HEK293 (cell line): ENCODE results near the gene CDH23.
A peak's percentile ranks its signal among the peaks of the same experiment; 100 is the strongest.

Source experiments
- CTCF ChIA-PET: fragments of 350-600 bp; formaldehyde crosslinking; extraction: SDS; loops from one replicate; lab custom pipeline; 2021; ENCODE audit warnings: antibody characterized with exemption; lab: Yijun Ruan, JAX
- POLR2A ChIA-PET: fragments of 300-600 bp; formaldehyde crosslinking; extraction: SDS; loops from one replicate; lab custom pipeline; 2020; ENCODE audit warnings: antibody characterized with exemption, inconsistent platforms; lab: Yijun Ruan, JAX
- H3K27ac ChIP-seq: fragments of 200-500 bp; sonication (Bioruptor generic); 2 replicates; pipeline ENCODE4 v1.5.1; 2014; ENCODE audit warnings: low read depth, low read length, control low read depth, inconsistent platforms; ENCODE audit errors: extremely low read depth
- H3K36me3 ChIP-seq, 2 experiments: fragments of 200-500 bp in 1 of 2; sonication (Bioruptor generic) in 1 of 2; 1 replicate in 1 of 2; 2 replicates in 1 of 2; pipeline ENCODE4 v1.5.1; 2014 to 2017; ENCODE audit warnings: inconsistent platforms in 2 of 2, low read length in 2 of 2; ENCODE audit not compliant: control insufficient read depth in 2 of 2, insufficient read depth in 1 of 2
- H3K4me1 ChIP-seq: fragments of 200-500 bp; sonication (Bioruptor generic); 2 replicates; pipeline ENCODE4 v1.5.1; 2014; ENCODE audit warnings: mild to moderate bottlenecking, low read length, inconsistent platforms; ENCODE audit not compliant: control insufficient read depth, insufficient read depth
- H3K4me3 ChIP-seq: 2 replicates; pipeline ENCODE4 v1.5.1; 2011; ENCODE audit warnings: low read depth, mild to moderate bottlenecking, control low read depth, low read length, moderate library complexity
- H3K9me3 ChIP-seq: fragments of 200-500 bp; sonication (Bioruptor generic); 2 replicates; pipeline ENCODE4 v1.5.1; 2014; ENCODE audit warnings: low read depth, low read length, inconsistent platforms; ENCODE audit not compliant: control insufficient read depth, insufficient read depth
- GLIS1 ChIP-seq: fragments of 450-650 bp; formaldehyde crosslinking; IDR thresholded peaks from 2 replicates; pipeline ENCODE4 v1.5.1; 2016; ENCODE audit warnings: missing biosample characterization, missing genetic modification characterization
- KLF1 ChIP-seq: fragments of 450-650 bp; formaldehyde crosslinking; IDR thresholded peaks from 2 replicates; pipeline ENCODE4 v1.5.1; 2016; ENCODE audit warnings: missing biosample characterization, missing genetic modification characterization
- KLF9 ChIP-seq: fragments of 450-650 bp; formaldehyde crosslinking; IDR thresholded peaks from 2 replicates; pipeline ENCODE4 v1.5.1; 2016; ENCODE audit warnings: missing biosample characterization, missing genetic modification characterization, low read depth
- PBX3 ChIP-seq: sonication (generic); formaldehyde crosslinking; IDR thresholded peaks from 2 replicates; pipeline ENCODE4 v1.8.1; 2022; ENCODE audit warnings: mild to moderate bottlenecking, moderate library complexity, missing genetic modification reagents
- REST ChIP-seq: fragments of 450-650 bp; formaldehyde crosslinking; IDR thresholded peaks from 2 replicates; pipeline ENCODE4 v1.5.1; 2016; ENCODE audit warnings: missing biosample characterization, missing genetic modification characterization
- ZBTB44 ChIP-seq: fragments of 450-650 bp; IDR thresholded peaks from 2 replicates; pipeline ENCODE4 v1.5.1; 2018; ENCODE audit warnings: missing biosample characterization, mild to moderate bottlenecking, missing genetic modification characterization
- ZIC2 ChIP-seq: fragments of 450-650 bp; formaldehyde crosslinking; IDR thresholded peaks from 2 replicates; pipeline ENCODE4 v1.5.1; 2016; ENCODE audit warnings: missing biosample characterization, missing genetic modification characterization
- ZNF571 ChIP-seq: fragments of 450-650 bp; formaldehyde crosslinking; IDR thresholded peaks from 2 replicates; pipeline ENCODE4 v1.5.0; 2017; ENCODE audit warnings: missing biosample characterization, missing genetic modification characterization
- ZNF610 ChIP-seq: fragments of 450-650 bp; formaldehyde crosslinking; IDR thresholded peaks from 2 replicates; pipeline ENCODE4 v1.5.1; 2016; ENCODE audit warnings: missing biosample characterization, missing genetic modification characterization, borderline replicate concordance

The CDH23 gene

GRCh38 chr10:71684356-71685173 lies 287.8 kb downstream of the CDH23 start:
- POLR2A ChIA-PET, result no interaction called here

GRCh38 chr10:71685554-71686232 lies 289.0 kb downstream of the CDH23 start:
- POLR2A ChIA-PET, result no interaction called here
- TF ChIP-seq PBX3, result no peak
- TF ChIP-seq ZBTB44 (tag by site-specific recombination), result no peak
- TF ChIP-seq ZNF610 (tag by site-specific recombination), result no peak
- Histone ChIP-seq H3K36me3 (no peaks in the 10 kb centered on the region), H3K4me3 (no peak overlapping the region), H3K27ac (no peak overlapping the region), H3K4me1 (no peaks in the 10 kb centered on the region), H3K9me3 (no peaks in the 10 kb centered on the region)
- CTCF ChIA-PET, result interaction anchor here (0.5 to 3.5 kb wide), 8 partner anchors 12 to 1092 kb away, joined by 3 to 14 read pairs (median 3); no protein-coding TSS in a partner anchor

More at GRCh38 chr10:71684356-71685173, 287.8 kb downstream of the CDH23 start:
- Histone ChIP-seq H3K9me3 (no peaks in the 10 kb centered on the region), H3K4me1 (no peaks in the 10 kb centered on the region), H3K4me3 (no peak overlapping the region), H3K36me3 (no peaks in the 10 kb centered on the region), H3K27ac (no peak overlapping the region)
- CTCF ChIA-PET, result interaction anchor here (0.5 to 3.5 kb wide), 3 partner anchors 13 to 306 kb away, joined by 3 to 14 read pairs (median 6); no protein-coding TSS in a partner anchor
- TF ChIP-seq KLF1 (tag by site-specific recombination), result 0 out of 2 replicates have a peak, but pooled peaks have one; percentile 11
- no peak for TF ChIP-seq ZNF571 (tag by site-specific recombination)
- peak; percentile 88 for TF ChIP-seq KLF9
- TF ChIP-seq GLIS1 (tag by site-specific recombination), result peak; percentile 59

- Histone ChIP-seq H3K9me3 (no peaks in the 10 kb centered on the region), H3K4me3 (no peak overlapping the region), H3K4me1 (no peaks in the 10 kb centered on the region), H3K27ac (no peak overlapping the region), H3K36me3 (no peaks in the 10 kb centered on the region)
- ChIA-PET POLR2A (no interaction called here), CTCF (interaction anchor here (0.5 to 3.5 kb wide), 2 partner anchors 11 to 33 kb away, joined by 4 to 14 read pairs; no protein-coding TSS in a partner anchor)
- TF ChIP-seq ZIC2 (peak; percentile 94), REST (no peak), GLIS1 (tag by site-specific recombination) (peak; percentile 59)
These were observed 290.4 kb downstream of the CDH23 start for GRCh38 chr10:71687077-71687476.
